CD4-positive, alpha-beta memory T cell (primary cell): ENCODE results near the gene C12orf75. TPM values are rescaled to one million over a fixed set of nuclear protein-coding genes. Genes with fewer than 3 reads are reported as not detected.
"Not testable (repeated sequence)": the region's sequence is repeated elsewhere in the genome, so short reads cannot be mapped to it uniquely, and the experiment has no call there.

Source experiments
- CTCF ChIA-PET: fragments of 350-600 bp; sonication (Branson Sonifier 250); formaldehyde crosslinking; loops from one replicate; lab custom pipeline; 2021; ENCODE audit warnings: inconsistent platforms; ENCODE audit not compliant: partially characterized antibody; lab: Charles Lee
- POLR2A ChIA-PET: fragments of 350-600 bp; sonication (Branson Sonifier 250); formaldehyde crosslinking; loops from one replicate; lab custom pipeline; 2021; ENCODE audit not compliant: partially characterized antibody; lab: Charles Lee
- DNase-seq, 5 donors: peaks; one replicate each; pipeline versions ENCODE4 v3.0.0 to v3.0.0-alpha.2; 2020 to 2022; ENCODE audit warnings: mixed read lengths in 1 of 5
- H3K27ac ChIP-seq: one replicate; pipeline ENCODE4 v1.7.0; 2013; ENCODE audit warnings: low read depth, low read length
- H3K27me3 ChIP-seq: 2 replicates; pipeline ENCODE4 v1.7.0; 2013; ENCODE audit warnings: mild to moderate bottlenecking, low read length, moderate library complexity; ENCODE audit not compliant: insufficient read depth
- H3K36me3 ChIP-seq: 2 replicates; pipeline ENCODE4 v1.7.0; 2013; ENCODE audit warnings: mild to moderate bottlenecking, low read length, moderate library complexity; ENCODE audit not compliant: insufficient read depth
- H3K4me1 ChIP-seq: 2 replicates; pipeline ENCODE4 v1.7.0; 2013; ENCODE audit warnings: mild to moderate bottlenecking, low read length, moderate library complexity; ENCODE audit not compliant: insufficient read depth
- H3K4me3 ChIP-seq, 2 donors: one replicate each; pipeline ENCODE4 v1.7.0; 2013; ENCODE audit warnings: low read length in 2 of 2, mild to moderate bottlenecking in 1 of 2
- H3K9me3 ChIP-seq, 2 donors: one replicate each; pipeline ENCODE4 v1.7.0; 2013; ENCODE audit warnings: low read length in 2 of 2, control low read depth in 1 of 2; ENCODE audit not compliant: control insufficient read depth in 1 of 2
- H3K27ac Mint-ChIP-seq, 7 donors: one replicate each; pipeline ENCODE4 v1.8.0; 2020 to 2021; ENCODE audit warnings: mixed read lengths in 7 of 7, mild to moderate bottlenecking in 6 of 7, inconsistent platforms in 3 of 7, moderate library complexity in 3 of 7
- H3K27me3 Mint-ChIP-seq, 2 donors: one replicate each; pipeline ENCODE4 v1.8.0; 2020 to 2021; ENCODE audit warnings: mixed read lengths in 2 of 2
- H3K36me3 Mint-ChIP-seq, 2 donors: one replicate each; pipeline ENCODE4 v1.8.0; 2020 to 2021; ENCODE audit warnings: mixed read lengths in 2 of 2, inconsistent platforms in 1 of 2, mild to moderate bottlenecking in 1 of 2
- H3K4me1 Mint-ChIP-seq, 4 donors: one replicate each; pipeline ENCODE4 v1.8.0; 2020 to 2021; ENCODE audit warnings: mixed read lengths in 4 of 4, mild to moderate bottlenecking in 1 of 4
- H3K4me3 Mint-ChIP-seq, 8 donors: one replicate each; pipeline ENCODE4 v1.8.0; 2020 to 2021; ENCODE audit warnings: mixed read lengths in 8 of 8, mild to moderate bottlenecking in 7 of 8, moderate library complexity in 6 of 8, inconsistent platforms in 3 of 8
- H3K9me3 Mint-ChIP-seq, 8 donors: one replicate each; pipeline ENCODE4 v1.8.0; 2020 to 2021; ENCODE audit warnings: mixed read lengths in 8 of 8, mild to moderate bottlenecking in 5 of 8, inconsistent platforms in 3 of 8, moderate library complexity in 1 of 8
- intact Hi-C: fragments of 100-400 bp; cut with micrococcal nuclease; formaldehyde crosslinking; loops from one replicate; pipeline ENCODE4 v1.15.1; 2023
- polyA plus RNA-seq, 2 donors: library from polyadenylated mRNA; unstranded; fragments of 300-500 nt; fragmentation: Illumina TruSeq; gene quantifications; one replicate each; pipeline ENCODE4 v1.2.3, GENCODE V29; 2021
- total RNA-seq, 2 experiments: library from RNA; stranded (reverse); gene quantifications; one replicate each; pipeline ENCODE4 v1.2.3, GENCODE V29; 2021

C12orf75 gene
- total and polyA plus RNA-seq, 4 experiments from 2014 or later: 12.1 to 117 (median 49.0) TPM

- H3K27me3 Mint-ChIP-seq, H3K4me3 Mint-ChIP-seq, H3K4me3 ChIP-seq, CTCF ChIA-PET, intact Hi-C loops, H3K27me3 ChIP-seq, H3K36me3 ChIP-seq, POLR2A ChIA-PET, H3K4me1 ChIP-seq, DNase-seq, H3K27ac Mint-ChIP-seq, H3K27ac ChIP-seq, H3K9me3 ChIP-seq: not testable (repeated sequence)
- H3K36me3 Mint-ChIP-seq: peaks cover 12 to 25% of the 10 kb centered on the region in 2 donors
- peaks cover 0 to 21% (median 9%) of the 10 kb centered on the region in 4 donors for H3K4me1 Mint-ChIP-seq
- H3K9me3 Mint-ChIP-seq: peaks cover 3 to 18% (median 8%) of the 10 kb centered on the region in 8 donors
Observed at GRCh38 chr12:105341620-105342019, 11.1 kb downstream of the C12orf75 start.

- no peak for DNase-seq
- H3K9me3 Mint-ChIP-seq: peaks cover 3 to 18% (median 8%) of the 10 kb centered on the region in 8 donors
- intact Hi-C loops: no loop called here
- no peaks in the 10 kb centered on the region for H3K27me3 Mint-ChIP-seq
- peak overlapping the region in 1 of 7 donors; percentile 57 for H3K27ac Mint-ChIP-seq
- ChIA-PET CTCF (no interaction called here), POLR2A (no interaction called here)
- H3K4me3 Mint-ChIP-seq: peak overlapping the region in 1 of 8 donors; percentile 14
- peaks cover 17 to 22% of the 10 kb centered on the region in 2 donors for H3K36me3 Mint-ChIP-seq
- Histone ChIP-seq H3K9me3 (no peaks in the 10 kb centered on the region), H3K4me3 (no peak overlapping the region), H3K36me3 (no peaks in the 10 kb centered on the region), H3K4me1 (no peaks in the 10 kb centered on the region), H3K27me3 (no peaks in the 10 kb centered on the region), H3K27ac (no peak overlapping the region)
- H3K4me1 Mint-ChIP-seq: peaks cover 0 to 15% (median 9%) of the 10 kb centered on the region in 4 donors
Observed at GRCh38 chr12:105342464-105342863, 12.0 kb downstream of the C12orf75 start.

- no peak overlapping the region for H3K4me3 ChIP-seq
- POLR2A ChIA-PET: no interaction called here
- no peaks in the 10 kb centered on the region for H3K36me3 ChIP-seq
- H3K27me3 ChIP-seq: no peaks in the 10 kb centered on the region
- H3K27ac ChIP-seq: no peak overlapping the region
- Mint-ChIP-seq H3K4me1 (peaks cover 0 to 11% (median 6%) of the 10 kb centered on the region in 4 donors), H3K27me3 (no peaks in the 10 kb centered on the region), H3K9me3 (peaks cover 3 to 18% (median 8%) of the 10 kb centered on the region in 8 donors), H3K36me3 (peaks cover 14 to 21% of the 10 kb centered on the region in 2 donors), H3K4me3 (no peak overlapping the region), H3K27ac (peak overlapping the region in 2 of 7 donors; percentile 51 to 61)
- CTCF ChIA-PET: no interaction called here
- no peaks in the 10 kb centered on the region for H3K9me3 ChIP-seq
- H3K4me1 ChIP-seq: no peaks in the 10 kb centered on the region
- DNase-seq: no peak
- intact Hi-C loops: no loop called here
Observed at GRCh38 chr12:105343836-105344235, 13.3 kb downstream of the C12orf75 start.

GRCh38 chr12:105347499-105347898 is 17.0 kb downstream of the C12orf75 start:
- H3K4me1 ChIP-seq: no peaks in the 10 kb centered on the region
- no peaks in the 10 kb centered on the region for H3K36me3 ChIP-seq
- peaks cover 0 to 8% of the 10 kb centered on the region in 2 donors for H3K27me3 Mint-ChIP-seq
- POLR2A ChIA-PET: interaction anchor here (1.4 kb wide), 1 partner anchor 16 kb away, joined by 5 read pairs; no protein-coding TSS in a partner anchor
- no peak overlapping the region for H3K4me3 ChIP-seq
- H3K36me3 Mint-ChIP-seq: peaks cover 13 to 27% of the 10 kb centered on the region in 2 donors
- H3K27me3 ChIP-seq: no peaks in the 10 kb centered on the region
- peak overlapping the region in 1 of 7 donors; percentile 49 for H3K27ac Mint-ChIP-seq
- no peaks in the 10 kb centered on the region for H3K9me3 Mint-ChIP-seq
- no peak overlapping the region for H3K27ac ChIP-seq
- DNase-seq: no peak
- peaks cover 3 to 28% (median 15%) of the 10 kb centered on the region in 4 donors for H3K4me1 Mint-ChIP-seq
- no peak overlapping the region for H3K4me3 Mint-ChIP-seq
- no peaks in the 10 kb centered on the region for H3K9me3 ChIP-seq
- CTCF ChIA-PET: no interaction called here
- intact Hi-C loops: no loop called here

- H3K9me3 Mint-ChIP-seq: no peaks in the 10 kb centered on the region
- Histone ChIP-seq H3K4me3 (no peak overlapping the region), H3K4me1 (no peaks in the 10 kb centered on the region), H3K27ac (no peak overlapping the region), H3K27me3 (no peaks in the 10 kb centered on the region), H3K9me3 (no peaks in the 10 kb centered on the region), H3K36me3 (no peaks in the 10 kb centered on the region)
- ChIA-PET POLR2A (interaction anchor here (1.4 kb wide), 1 partner anchor 17 kb away, joined by 5 read pairs; no protein-coding TSS in a partner anchor), CTCF (no interaction called here)
- peaks cover 0 to 8% of the 10 kb centered on the region in 2 donors for H3K27me3 Mint-ChIP-seq
- peaks cover 3 to 25% (median 14%) of the 10 kb centered on the region in 4 donors for H3K4me1 Mint-ChIP-seq
- no peak overlapping the region for H3K4me3 Mint-ChIP-seq
- peaks cover 13 to 27% of the 10 kb centered on the region in 2 donors for H3K36me3 Mint-ChIP-seq
- DNase-seq: no peak
- intact Hi-C loops: no loop called here
- H3K27ac Mint-ChIP-seq: no peak overlapping the region
Observed at GRCh38 chr12:105348142-105348541, 17.7 kb downstream of the C12orf75 start.

- peaks cover 3 to 25% (median 14%) of the 10 kb centered on the region in 4 donors for H3K4me1 Mint-ChIP-seq
- H3K27ac Mint-ChIP-seq: no peak overlapping the region
- DNase-seq: no peak
- intact Hi-C loops: no loop called here
- peaks cover 0 to 8% of the 10 kb centered on the region in 2 donors for H3K27me3 Mint-ChIP-seq
- H3K36me3 Mint-ChIP-seq: peaks cover 13 to 27% of the 10 kb centered on the region in 2 donors
- Histone ChIP-seq H3K4me1 (no peaks in the 10 kb centered on the region), H3K36me3 (no peaks in the 10 kb centered on the region), H3K27ac (no peak overlapping the region), H3K4me3 (no peak overlapping the region), H3K9me3 (no peaks in the 10 kb centered on the region), H3K27me3 (no peaks in the 10 kb centered on the region)
- ChIA-PET CTCF (no interaction called here), POLR2A (interaction anchor here (1.4 kb wide), 1 partner anchor 17 kb away, joined by 5 read pairs; no protein-coding TSS in a partner anchor)
- no peak overlapping the region for H3K4me3 Mint-ChIP-seq
- no peaks in the 10 kb centered on the region for H3K9me3 Mint-ChIP-seq
Observed at GRCh38 chr12:105348561-105348960, 18.1 kb downstream of the C12orf75 start.

GRCh38 chr12:105349138-105349537 is 18.6 kb downstream of the C12orf75 start:
- Histone ChIP-seq H3K9me3 (no peaks in the 10 kb centered on the region), H3K4me1 (no peaks in the 10 kb centered on the region), H3K27ac (no peak overlapping the region), H3K4me3 (no peak overlapping the region), H3K27me3 (no peaks in the 10 kb centered on the region), H3K36me3 (no peaks in the 10 kb centered on the region)
- ChIA-PET POLR2A (interaction anchor here (1.4 kb wide), 1 partner anchor 18 kb away, joined by 5 read pairs; no protein-coding TSS in a partner anchor), CTCF (no interaction called here)
- Mint-ChIP-seq H3K27me3 (peaks cover 0 to 8% of the 10 kb centered on the region in 2 donors), H3K36me3 (peaks cover 13 to 29% of the 10 kb centered on the region in 2 donors), H3K27ac (no peak overlapping the region), H3K9me3 (no peaks in the 10 kb centered on the region), H3K4me1 (peaks cover 3 to 25% (median 14%) of the 10 kb centered on the region in 4 donors), H3K4me3 (no peak overlapping the region)
- DNase-seq: no peak
- intact Hi-C loops: no loop called here
